Loucy (cell line): ENCODE results near the gene WFDC5.

Experiments
- EZH2phosphoT487 ChIP-seq: fragments of 200-600 bp; IDR thresholded peaks from 2 replicates; pipeline ENCODE4 v1.6.1; 2018; ENCODE audit warnings: antibody characterized with exemption, mild to moderate bottlenecking, moderate library complexity, borderline replicate concordance
- TF ChIP-seq, protein P1 (sequence below): fragments of 200-600 bp; sonication (generic); conservative IDR thresholded peaks from 2 replicates; pipeline ENCODE4 v1.5.1; 2014; ENCODE audit warnings: mild to moderate bottlenecking, antibody characterized with exemption, low read length

DNA sequence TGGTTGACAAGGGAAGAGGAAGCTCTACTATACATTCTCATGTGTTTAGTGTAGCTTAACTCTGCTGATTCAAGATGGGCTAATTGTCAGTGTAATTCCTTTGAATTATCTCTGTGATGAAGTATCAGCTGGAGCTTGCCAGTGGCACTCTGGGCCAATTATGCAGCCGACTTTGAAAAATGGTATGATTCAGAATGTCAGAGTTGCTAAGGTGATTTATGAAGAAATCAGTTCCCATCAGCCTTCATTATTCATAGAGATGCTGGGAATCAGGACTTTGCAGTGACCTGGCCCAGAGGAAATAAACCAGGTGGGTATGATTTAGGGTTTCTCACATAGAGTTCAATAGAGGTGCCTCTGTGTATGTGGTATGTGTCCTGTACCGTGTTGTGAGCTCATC, 47.4 kb downstream of the WFDC5 start:
- TF ChIP-seq, protein P1, sequence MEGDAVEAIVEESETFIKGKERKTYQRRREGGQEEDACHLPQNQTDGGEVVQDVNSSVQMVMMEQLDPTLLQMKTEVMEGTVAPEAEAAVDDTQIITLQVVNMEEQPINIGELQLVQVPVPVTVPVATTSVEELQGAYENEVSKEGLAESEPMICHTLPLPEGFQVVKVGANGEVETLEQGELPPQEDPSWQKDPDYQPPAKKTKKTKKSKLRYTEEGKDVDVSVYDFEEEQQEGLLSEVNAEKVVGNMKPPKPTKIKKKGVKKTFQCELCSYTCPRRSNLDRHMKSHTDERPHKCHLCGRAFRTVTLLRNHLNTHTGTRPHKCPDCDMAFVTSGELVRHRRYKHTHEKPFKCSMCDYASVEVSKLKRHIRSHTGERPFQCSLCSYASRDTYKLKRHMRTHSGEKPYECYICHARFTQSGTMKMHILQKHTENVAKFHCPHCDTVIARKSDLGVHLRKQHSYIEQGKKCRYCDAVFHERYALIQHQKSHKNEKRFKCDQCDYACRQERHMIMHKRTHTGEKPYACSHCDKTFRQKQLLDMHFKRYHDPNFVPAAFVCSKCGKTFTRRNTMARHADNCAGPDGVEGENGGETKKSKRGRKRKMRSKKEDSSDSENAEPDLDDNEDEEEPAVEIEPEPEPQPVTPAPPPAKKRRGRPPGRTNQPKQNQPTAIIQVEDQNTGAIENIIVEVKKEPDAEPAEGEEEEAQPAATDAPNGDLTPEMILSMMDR, result no peak
- no peak for TF ChIP-seq EZH2phosphoT487
